A549 (cell line): ENCODE measurements around the gene ALG14.

Source experiments
- EP300 ChIP-seq, 2 experiments: fragments of >200 bp; sonication (Bioruptor Twin); formaldehyde crosslinking; IDR thresholded peaks; 2 replicates in 1 of 2; 3 replicates in 1 of 2; pipeline ENCODE4 v1.6.1; 2016 to 2017
- MAFK ChIP-seq: fragments of 450-650 bp; IDR thresholded peaks from 2 replicates; pipeline ENCODE4 v1.6.1; 2014; ENCODE audit not compliant: partially characterized antibody
- RCOR1 ChIP-seq: fragments of 150-350 bp; IDR thresholded peaks from 2 replicates; pipeline ENCODE4 v1.6.1; 2014; ENCODE audit warnings: antibody characterized with exemption, low read length, low read depth
- RNF2 ChIP-seq: fragments of 200-600 bp; sonication (generic); IDR thresholded peaks from 2 replicates; pipeline ENCODE4 v1.6.1; 2016; ENCODE audit warnings: low read depth, mild to moderate bottlenecking, antibody characterized with exemption, moderate library complexity, borderline replicate concordance
- TF ChIP-seq, protein P1 (sequence below): fragments of >200 bp; sonication (Bioruptor Twin); formaldehyde crosslinking; IDR thresholded peaks from 3 replicates; pipeline ENCODE4 v1.5.1; 2016

DNA sequence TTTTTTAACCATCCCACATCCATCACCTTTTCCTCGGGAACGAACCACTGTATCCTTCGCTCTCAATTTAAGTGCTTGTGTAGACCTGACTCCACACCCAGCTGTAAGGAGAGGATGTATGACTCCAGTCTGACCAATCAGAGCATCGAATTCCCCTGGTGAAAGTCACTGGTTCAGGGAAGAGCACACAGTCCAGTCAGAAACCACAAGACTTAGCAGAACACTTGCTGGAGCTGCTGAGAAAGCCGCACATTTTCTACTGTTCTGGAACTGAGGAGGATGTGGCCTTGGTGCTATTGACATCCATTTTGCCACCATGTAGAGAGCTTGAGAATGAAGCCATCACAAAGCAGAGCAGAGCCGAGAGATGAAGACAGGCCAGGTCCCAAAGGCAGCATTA, 86.0 kb downstream of the ALG14 start:
- TF ChIP-seq RNF2: no peak
- no peak for TF ChIP-seq MAFK
- TF ChIP-seq, protein P1, sequence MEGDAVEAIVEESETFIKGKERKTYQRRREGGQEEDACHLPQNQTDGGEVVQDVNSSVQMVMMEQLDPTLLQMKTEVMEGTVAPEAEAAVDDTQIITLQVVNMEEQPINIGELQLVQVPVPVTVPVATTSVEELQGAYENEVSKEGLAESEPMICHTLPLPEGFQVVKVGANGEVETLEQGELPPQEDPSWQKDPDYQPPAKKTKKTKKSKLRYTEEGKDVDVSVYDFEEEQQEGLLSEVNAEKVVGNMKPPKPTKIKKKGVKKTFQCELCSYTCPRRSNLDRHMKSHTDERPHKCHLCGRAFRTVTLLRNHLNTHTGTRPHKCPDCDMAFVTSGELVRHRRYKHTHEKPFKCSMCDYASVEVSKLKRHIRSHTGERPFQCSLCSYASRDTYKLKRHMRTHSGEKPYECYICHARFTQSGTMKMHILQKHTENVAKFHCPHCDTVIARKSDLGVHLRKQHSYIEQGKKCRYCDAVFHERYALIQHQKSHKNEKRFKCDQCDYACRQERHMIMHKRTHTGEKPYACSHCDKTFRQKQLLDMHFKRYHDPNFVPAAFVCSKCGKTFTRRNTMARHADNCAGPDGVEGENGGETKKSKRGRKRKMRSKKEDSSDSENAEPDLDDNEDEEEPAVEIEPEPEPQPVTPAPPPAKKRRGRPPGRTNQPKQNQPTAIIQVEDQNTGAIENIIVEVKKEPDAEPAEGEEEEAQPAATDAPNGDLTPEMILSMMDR: no peak
- TF ChIP-seq RCOR1: no peak
- no peak for TF ChIP-seq EP300 (IDR thresholded peaks at IDR 0.05)
